GM21717 (cell line): ENCODE results near the gene RBBP7.
A peak's percentile ranks its signal among the peaks of the same experiment; 100 is the strongest.

Source experiments
- ATAC-seq: cut with Tn5 transposase; IDR thresholded peaks from one replicate; pipeline ENCODE4 v1.9.1; 2021; ENCODE audit warnings: mild to moderate bottlenecking, moderate library complexity; ENCODE audit not compliant: unreplicated experiment

The RBBP7 gene

DNA sequence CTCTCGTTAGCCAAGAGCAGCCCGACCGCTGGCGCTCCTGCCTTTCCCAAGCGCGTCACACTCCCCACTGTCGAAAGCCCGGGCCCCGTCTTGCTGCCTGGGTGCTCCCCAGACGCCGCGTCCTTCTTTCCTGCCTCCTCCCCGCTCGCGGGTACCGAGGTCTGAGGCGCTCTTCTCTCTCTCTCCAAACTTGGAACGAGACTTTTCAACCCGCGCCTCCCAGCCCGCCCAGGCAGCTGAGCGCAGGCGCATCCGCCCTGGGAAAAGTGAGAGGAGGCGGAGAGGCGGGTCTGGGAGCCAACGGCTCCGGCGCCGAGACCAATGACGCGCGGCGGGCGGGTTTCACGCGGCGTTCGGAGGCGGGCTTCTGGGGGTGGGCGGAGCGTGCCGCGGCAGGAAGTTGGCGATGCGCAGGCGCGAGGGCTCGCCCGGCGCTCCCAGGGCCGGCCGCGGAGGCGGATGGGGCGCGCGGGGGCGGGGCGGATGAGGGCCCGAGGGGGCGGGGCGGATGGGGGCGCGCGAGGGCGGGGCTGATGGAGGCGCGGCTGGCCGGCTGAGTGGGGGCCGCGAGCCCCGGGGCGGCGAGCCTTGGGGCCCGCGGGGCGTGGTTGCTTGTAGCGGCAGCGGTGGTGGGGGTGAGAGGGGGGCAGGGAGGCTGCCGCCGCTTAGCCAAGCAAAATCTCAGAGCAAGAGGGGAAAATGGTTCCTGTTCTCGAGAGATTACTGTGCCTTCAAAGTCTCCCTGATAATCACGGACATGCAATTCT, at the start of gene RBBP7:
RBBP7 (minus strand) TSS at position 268 of the 767 bp plus-strand sequence. CDS start 309 bp downstream, outside the sequence.
- ATAC-seq = peak; percentile 91

DNA sequence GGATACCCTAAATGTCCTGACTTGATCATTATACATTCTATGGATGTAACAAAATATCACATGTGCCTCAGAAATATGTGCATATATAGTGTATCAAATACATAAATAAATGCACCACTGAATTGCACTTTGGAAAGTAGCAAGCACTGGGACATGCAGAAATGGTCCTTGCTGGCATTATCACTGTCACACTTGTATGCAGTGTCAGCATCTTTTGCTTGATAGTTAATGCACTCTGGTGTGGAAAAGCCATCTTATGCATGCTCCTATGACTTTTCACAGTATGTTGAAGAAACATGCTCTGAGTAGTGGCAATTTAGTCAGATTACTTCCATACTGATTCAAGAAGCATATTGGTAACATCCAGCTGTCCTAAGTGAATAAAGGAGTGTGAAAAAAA, 48.8 kb upstream of the RBBP7 start:
- no peak for ATAC-seq

DNA sequence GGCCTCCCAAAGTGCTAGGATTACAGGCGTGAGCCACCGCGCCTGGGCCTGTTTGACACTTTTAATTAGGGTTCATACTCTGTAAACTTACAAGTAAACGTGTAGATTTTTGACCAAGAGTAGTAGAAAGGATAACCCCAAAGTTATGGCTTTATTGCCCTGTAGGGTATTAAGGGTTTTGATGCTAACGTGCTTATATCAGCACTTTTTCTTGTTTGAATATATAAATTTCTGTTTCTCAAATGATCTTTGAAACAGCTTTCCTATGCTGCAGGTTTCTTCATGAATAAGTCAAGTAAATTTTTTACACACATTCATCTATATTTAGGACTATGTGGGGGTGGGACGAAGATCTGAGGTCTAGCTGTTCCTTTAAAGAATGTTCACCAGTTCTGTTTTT, 47.0 kb upstream of the RBBP7 start:
- no peak for ATAC-seq

DNA sequence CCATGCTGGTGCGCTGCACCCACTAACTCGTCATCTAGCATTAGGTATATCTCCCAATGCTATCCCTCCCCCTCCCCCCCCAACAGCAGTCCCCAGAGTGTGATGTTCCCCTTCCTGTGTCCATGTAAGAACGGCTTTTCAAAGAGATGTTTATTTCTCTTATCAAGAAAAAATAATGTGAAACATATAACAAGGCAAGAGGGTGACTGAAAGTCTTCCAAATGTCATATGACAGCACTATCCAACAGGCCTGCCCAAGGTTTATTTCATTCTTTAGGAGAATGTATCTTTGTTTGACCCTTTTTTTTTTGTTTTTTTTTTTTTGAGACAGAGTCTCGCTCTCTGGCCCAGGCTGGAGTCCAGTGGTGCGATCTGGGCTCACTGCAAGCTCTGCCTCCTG, 46.4 kb upstream of the RBBP7 start:
- ATAC-seq = no peak

DNA sequence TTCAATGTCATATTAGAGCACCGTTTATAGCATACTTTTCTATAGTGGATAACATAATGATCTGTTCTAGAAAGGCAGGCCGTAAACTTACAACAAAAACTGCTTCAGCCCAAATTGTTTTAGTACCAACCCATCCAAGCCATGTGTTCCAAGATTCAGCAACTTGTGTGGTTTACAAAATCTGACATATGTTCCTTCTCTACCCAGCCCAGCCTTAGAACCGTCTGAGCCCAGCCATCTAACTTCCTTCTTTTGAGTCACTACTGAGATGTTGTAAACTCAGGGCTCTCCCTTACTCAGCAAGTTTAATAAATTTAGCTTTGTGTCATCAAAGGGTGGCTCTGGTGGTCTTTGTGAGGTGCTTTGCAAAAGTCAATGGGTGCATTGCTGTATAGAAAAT, 43.9 kb upstream of the RBBP7 start:
- ATAC-seq = no peak

DNA sequence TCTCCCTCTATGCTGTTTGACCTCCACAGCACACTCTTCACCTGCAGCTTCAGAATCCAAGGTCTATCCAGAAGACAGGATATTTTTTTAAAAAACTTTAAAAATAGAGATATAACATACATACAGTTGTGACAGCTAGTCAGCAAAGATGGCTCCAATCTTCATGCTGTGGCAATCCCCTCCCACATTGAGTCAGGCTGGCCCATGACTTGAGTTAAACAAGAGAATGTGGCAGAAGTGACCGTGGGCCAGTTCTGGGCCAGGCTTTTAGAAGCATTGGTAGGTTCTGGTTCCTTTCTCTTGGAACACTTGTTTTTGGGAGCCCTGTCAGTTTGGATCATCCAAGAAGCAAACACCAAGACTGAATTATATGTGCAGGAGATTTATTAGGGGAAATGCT, 40.2 kb upstream of the RBBP7 start:
- ATAC-seq = no peak

DNA sequence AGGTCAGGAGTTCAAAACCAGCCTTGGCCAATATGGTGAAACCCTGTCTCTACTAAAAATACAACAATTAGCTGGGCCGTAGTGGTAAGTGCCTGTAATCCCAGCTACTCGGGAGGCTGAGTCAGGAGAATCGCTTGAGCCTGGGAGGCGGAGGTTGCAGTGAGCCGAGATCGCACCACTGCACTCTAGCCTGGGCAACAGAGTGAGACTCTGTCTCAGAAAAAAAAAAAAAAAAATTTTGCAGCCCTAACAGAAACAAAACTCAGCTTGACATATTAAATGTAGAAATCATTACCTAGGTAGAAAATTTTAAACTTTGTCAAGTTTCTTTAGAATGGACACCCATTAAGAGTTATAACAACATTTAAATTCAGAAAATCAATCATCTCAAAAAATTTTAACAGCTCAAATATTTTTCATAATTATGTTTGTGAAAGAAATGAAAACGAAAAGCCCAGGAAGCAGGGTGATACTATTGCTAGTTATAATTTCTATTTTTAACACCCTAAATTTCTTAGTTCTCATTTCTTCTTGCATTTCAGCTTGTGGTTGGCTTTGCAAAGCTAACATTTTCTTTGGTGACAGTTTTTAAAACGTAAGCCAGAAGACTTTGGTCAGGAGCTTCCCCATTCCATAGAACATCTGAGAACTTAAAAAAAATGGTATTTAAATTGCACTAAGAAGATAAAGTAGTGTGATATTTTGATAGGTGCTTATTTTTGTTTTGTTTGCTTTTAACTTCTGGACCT, 33.3 kb upstream of the RBBP7 start:
- no peak for ATAC-seq

DNA sequence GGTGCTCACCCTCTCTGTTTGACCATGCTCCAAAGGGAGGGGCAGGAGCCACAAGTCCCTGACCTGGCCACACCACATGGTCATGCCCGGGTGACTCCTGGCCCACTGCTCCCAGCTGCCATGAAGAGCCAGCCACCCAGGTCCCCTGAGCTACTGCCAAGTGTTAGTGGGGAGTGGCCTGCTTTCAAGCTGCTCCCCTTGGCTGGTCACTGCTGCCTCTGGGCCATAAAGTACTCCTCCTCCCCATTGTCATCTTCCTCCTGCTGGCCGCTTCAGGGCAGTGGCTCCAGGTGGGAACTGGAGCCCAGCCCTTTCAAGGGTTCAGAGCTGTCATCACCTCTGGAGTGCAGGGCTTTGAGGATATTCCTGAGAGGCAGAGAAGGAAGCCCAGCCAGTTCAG, 27.3 kb upstream of the RBBP7 start:
- ATAC-seq = no peak

DNA sequence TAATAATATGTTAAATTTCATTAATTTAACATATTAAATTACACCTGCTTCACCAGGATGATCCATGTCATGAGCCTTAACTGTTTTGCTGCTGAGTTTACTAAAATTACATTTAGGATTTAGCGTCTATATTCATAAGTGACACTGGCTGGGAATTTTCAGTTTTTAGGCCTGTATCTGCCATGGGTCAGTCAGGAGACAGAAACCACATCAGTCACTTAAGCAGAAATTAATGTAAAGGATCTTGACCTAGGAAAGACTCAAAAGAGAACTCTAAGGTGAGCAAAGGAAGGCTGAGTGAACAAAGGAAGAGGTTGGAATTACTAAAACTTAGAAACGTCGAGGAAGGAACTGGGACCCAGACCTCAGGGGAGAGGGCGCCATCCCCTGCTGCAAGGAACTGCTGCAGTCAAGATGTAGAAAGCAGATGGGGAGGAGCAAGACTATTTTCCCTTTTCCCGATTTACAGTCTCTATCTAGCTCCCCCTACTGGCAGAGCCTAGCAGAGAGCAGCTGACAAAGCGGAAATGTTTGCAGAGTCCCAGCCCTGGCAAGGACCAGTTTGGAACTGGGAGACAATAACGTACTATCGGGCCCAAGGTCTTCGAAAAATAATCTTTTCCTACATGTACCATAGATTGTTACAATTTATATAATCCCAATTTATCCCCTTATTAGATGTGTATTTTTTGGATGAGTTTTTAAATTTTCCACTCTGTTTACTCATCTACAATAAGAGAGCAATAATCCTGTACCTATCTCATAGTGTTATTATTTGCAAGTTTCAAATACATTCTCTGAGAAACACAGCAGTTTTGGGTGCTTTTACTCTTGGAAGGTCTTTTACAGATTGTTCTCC, 22.6 kb upstream of the RBBP7 start:
- peak; percentile 81 for ATAC-seq

DNA sequence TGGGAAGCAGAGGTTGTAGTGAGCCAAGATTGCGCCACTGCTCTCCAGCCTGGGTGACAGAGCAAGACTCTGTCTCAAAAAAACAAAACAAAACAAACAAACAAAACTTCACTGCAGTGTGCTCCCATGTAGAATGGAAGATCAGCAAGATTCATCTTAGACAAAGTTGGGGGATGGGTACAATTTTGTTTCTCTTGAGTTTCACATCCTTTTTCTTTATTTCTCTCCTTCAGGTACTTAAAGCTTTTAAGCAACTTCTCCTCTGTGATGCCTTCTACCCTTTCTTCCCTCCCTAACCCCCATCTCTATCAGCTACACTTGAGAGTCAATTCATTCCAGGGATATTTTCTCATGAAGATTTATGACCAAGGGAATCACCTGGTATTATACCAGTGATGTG, 15.5 kb upstream of the RBBP7 start:
- no peak for ATAC-seq

DNA sequence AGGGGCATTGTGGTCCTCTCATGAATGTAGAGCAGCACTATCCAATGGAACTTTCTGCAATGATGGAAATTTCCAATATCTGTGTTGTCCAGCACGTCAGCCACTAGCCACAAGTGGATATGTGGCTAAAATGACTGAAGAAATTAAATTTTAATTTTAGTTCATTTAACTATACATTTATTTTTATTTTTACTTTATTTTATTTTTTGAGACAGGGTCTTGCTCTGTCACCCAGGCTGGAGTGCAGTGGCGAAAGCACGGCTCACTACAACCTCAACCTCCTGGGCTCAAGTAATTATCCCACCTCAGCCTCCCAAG, 13.3 kb upstream of the RBBP7 start:
- no peak for ATAC-seq

DNA sequence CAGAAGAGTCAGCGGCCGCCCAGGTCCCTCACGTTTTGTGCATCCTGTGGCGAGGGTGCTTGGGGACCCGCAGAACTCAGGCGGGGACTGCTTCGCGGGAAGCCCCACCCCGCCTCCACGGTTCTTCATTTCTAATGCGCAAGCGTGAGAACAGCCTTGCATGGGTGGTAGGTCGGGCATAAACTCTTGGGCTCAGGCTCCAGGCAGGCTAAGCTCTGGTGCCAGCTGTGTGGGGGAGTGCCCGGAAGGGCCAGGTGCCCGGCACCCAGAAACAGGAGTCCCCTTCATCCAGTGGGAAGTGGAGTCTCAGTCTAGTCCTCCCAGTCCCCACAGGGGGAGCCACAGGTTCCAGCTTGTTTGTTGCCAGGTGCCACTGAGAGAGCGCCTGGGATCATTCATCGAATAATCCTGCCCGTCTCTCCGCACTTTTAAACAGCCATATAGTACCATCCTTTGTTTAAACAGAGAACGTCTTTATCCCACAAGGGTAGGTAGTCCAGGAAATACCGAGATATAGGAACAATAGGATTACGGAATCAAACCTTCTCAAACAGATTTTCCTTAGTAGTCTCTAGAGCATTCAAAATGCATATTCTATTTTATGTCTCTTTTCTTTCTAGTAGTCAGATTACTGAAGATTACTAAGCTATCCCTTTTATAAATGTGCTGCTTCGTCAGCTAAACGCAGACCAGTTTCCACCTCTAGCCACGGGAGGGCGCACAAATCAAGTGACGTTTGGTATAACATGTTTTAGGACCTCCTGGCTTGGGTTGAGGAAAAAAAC, 12.7 kb upstream of the RBBP7 start:
- peak; percentile 53 for ATAC-seq

DNA sequence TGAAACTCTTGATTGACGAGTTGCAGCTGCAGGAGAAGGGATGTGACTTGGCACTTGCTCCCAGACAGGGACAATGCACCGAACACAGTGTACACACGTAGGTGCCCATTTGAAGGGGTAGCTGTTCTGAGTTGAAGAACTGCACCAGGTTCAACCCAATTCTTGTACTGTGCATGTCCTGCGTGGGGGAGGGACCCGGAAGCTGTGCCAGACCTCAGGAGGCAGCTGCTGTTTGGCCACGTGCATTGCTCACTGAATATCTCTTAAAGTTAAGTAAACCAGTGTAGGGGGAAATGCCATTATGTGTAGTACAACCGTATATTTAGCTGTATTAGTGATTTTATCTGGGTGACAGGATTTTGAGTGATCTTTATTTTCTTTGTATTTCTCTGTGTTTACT, 12.0 kb upstream of the RBBP7 start:
- peak; percentile 58 for ATAC-seq

DNA sequence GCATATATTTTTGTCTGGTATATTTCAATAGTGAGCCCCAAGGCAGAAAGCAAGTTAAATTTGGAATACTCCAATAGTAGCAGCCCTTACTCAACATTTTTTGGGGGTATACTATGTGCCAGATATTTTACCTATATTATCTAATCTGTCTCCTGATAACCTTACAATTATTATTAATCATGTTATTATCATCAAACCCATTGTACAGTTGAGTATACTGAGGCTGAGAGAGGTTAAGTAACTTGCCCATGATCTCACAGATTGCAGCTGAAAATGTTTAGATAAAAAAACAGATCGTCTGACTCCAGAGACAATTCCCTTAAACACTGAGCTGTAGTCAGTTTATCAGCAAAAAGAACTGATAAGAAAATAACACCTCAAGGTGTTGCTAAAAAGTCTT, 6.5 kb upstream of the RBBP7 start:
- no peak for ATAC-seq

DNA sequence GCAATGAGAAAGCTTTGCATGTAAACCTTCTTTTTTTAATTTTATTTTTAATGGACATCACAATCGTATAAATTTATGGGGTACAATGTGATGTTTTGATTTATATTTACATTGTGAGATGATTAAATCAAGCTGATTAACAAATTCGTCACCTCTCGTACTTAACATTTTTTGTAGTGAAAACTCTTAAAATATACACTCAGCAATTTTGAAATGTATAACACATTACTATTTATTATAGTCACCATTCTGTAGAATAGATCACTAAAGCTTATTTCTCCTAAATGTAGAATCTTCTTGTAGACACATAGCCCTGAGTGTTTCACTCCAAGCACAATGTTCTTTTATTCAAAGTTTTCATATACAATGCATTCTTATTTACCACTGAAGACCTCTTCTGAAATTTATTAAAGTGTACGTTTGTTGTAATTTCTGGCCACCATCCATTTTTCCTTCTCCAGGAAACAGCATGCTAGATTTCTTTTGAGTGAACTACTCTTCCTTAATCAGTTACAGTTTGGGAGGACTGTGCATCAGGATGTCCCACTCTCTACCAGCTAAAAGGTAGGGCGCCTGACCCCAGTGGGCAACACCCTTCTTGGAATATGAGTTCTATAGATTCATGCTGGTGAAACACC, 4.4 kb upstream of the RBBP7 start:
- no peak for ATAC-seq

DNA sequence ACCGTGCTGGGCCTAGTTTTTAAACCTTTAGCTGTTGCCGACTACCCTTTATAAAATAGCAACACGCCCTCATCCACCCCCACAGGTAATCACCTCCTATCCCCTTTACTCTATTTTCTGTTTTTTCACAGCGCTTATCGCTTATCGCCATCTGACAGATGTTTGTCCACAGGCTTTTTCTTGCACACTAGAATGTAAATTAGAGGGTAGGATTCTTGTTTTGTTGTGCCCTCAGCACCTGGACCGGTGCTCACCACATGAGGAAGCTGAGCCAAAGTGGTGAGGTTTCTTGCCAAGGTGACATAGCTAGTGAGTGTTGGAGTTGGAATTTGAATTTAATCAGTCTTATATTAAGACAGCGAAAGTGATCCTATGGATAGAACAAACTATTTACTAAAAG, 2.9 kb upstream of the RBBP7 start:
- ATAC-seq = no peak

DNA sequence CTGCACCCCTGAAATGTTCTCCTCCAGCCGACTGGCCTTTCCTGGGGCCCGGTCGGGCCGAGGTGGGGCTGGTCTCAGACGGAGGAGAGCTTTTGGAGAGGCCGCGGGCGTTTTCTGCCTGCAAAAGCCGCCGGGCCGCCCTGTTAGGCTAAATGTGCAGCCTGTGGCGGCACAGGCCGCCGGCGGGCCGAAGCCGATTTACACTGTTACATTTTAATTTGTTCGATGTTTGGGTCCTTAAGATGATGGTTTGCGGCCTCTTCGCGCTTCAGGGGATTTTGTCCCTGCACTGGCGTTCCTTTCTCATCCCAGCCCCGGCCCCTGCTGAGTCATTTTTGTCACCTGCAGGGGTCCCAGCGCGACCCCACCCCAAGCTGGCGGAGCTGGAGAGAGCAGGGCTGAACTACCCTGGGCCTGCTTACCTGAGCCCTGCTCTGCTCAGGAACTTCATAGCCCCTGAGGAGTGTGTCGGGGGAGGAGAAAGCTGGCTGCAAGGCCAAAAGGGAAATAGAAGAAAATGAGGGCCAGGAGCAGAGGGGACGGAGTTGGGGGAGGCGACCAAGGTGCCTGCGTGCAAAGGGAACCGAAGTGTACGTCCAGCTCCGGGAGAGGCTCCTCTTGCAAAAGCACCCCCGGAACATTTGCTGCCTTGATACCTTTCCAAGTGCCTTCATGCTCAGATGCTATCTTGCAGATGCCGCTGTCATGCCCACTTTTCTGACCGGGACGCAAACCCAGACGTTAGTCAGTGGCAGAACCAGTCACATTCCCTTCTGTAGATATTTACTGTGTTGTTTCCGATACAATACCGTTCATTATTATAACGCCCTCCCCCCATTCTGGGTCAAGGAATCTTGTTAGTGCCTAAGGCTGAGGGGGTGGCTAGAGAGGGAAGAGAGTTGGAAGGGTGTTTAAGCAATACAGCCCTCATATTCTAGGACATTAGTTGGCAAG, 977 bp upstream of the RBBP7 start:
- ATAC-seq = peak; percentile 6

DNA sequence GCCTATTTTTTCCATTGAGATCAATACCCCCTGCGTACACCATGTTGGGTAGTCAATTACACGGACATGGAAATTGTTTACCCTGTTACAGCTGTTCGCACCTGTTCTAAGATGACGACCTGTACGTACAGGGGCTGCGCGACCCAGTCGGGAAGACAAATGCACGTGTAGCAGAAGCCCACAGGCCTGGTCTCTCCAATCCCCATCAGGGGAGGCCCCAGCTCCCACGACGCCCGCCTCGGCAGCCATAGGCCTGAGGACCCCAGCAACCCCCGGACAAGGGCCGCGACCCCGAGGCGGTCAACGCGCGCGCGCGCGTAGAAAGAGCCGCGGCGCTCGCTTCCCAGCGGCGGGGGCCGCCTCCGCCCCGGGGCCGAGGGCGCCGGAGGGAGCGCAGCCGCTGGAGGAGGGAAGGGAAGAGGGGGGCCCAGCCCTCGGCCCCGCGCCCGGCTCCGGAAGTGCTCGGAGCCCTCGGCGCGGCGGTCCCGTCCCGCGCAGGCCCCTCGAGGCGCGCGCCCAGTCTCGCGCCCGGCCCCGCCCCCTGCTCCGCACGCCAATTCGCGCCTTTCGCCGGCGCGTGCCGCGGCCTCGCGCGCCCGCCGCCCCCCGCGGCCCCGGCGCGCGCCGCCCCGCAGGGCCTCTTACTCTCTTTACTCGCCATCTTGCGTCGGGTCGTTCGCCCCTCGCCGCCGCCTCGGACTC, 618 bp downstream of the RBBP7 start:
- ATAC-seq = peak; percentile 43

DNA sequence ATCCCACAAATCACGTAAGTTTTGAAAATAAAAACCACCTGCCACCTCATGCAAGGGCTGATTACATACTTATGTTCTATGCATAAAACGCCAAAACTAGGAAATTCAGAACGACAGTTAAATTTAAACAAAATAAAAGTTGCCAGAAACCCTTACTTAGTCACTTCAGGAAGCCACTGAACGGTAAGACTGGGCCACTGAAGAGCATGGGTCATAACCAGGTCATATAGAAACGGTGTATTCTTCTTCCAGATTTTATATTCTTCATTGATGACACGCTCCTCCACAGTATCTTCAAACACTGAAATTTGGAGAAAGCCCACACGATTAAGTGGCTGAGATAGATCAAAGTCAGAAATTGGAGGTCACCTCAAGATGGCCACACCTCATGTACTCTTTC, 1.2 kb downstream of the RBBP7 start:
- ATAC-seq = no peak
